GM23338 (cell line): ENCODE measurements around the gene OR2G2. TPM values are rescaled to one million over a fixed set of nuclear protein-coding genes. Genes with fewer than 3 reads are reported as not detected.

Source experiments
- ATAC-seq: fragments of 200-7000 bp; cut with Tn5 transposase; 3 replicates; pipeline ENCODE4 v1.9.1; 2020
- DNase-seq: peaks from one replicate; pipeline ENCODE4 v3.0.0-alpha.2; 2015; ENCODE audit warnings: low spot score
- H2AFZ ChIP-seq: fragments of 200-600 bp; sonication (generic); 2 replicates; pipeline ENCODE4 v1.8.0; 2016; ENCODE audit warnings: antibody characterized with exemption, mild to moderate bottlenecking, moderate library complexity
- H3F3A ChIP-seq: fragments of 200-600 bp; sonication (generic); replicated peaks from 2 replicates; pipeline ENCODE4 v1.8.0; 2017; ENCODE audit warnings: antibody characterized with exemption, mixed run types, low read depth
- H3K27ac ChIP-seq: fragments of 200-600 bp; sonication (generic); 2 replicates; pipeline ENCODE4 v1.6.1; 2016; ENCODE audit warnings: low read depth
- H3K27me3 ChIP-seq: fragments of 200-600 bp; sonication (generic); 2 replicates; pipeline ENCODE4 v1.8.0; 2016; ENCODE audit warnings: mild to moderate bottlenecking, mixed run types, moderate library complexity; ENCODE audit not compliant: insufficient read depth
- H3K36me3 ChIP-seq: fragments of 200-600 bp; sonication (generic); 2 replicates; pipeline ENCODE4 v1.8.0; 2016; ENCODE audit warnings: mild to moderate bottlenecking; ENCODE audit not compliant: insufficient read depth
- H3K4me1 ChIP-seq: fragments of 200-600 bp; sonication (generic); 2 replicates; pipeline ENCODE4 v1.8.0; 2016; ENCODE audit warnings: mild to moderate bottlenecking, moderate library complexity; ENCODE audit not compliant: insufficient read depth
- H3K4me2 ChIP-seq: fragments of 200-600 bp; sonication (generic); 2 replicates; pipeline ENCODE4 v1.7.1; 2017; ENCODE audit warnings: mixed run types
- H3K4me3 ChIP-seq: fragments of 200-600 bp; sonication (generic); 2 replicates; pipeline ENCODE4 v1.6.1; 2016; ENCODE audit warnings: mixed run types
- H3K79me2 ChIP-seq: fragments of 200-600 bp; sonication (generic); replicated peaks from 2 replicates; pipeline ENCODE4 v1.8.0; 2017; ENCODE audit warnings: mild to moderate bottlenecking; ENCODE audit not compliant: insufficient read depth
- H3K9me2 ChIP-seq: fragments of 200-600 bp; sonication (generic); 2 replicates; pipeline ENCODE4 v1.8.0; 2017; ENCODE audit not compliant: insufficient read depth
- H4K20me1 ChIP-seq: fragments of 200-600 bp; sonication (generic); replicated peaks from 2 replicates; pipeline ENCODE4 v1.8.0; 2017; ENCODE audit warnings: mild to moderate bottlenecking; ENCODE audit not compliant: insufficient read depth
- H3K27ac Mint-ChIP-seq: 2 replicates; pipeline ENCODE4 v1.8.0; 2020; ENCODE audit warnings: inconsistent platforms, mild to moderate bottlenecking, moderate library complexity, mixed read lengths
- H3K27me3 Mint-ChIP-seq: 3 replicates; pipeline ENCODE4 v1.8.0; 2022; ENCODE audit warnings: low read depth, mild to moderate bottlenecking, moderate library complexity, mixed read lengths, inconsistent platforms; ENCODE audit not compliant: insufficient read depth, poor library complexity
- H3K36me3 Mint-ChIP-seq: 3 replicates; pipeline ENCODE4 v1.8.0; 2021; ENCODE audit warnings: low read depth, mild to moderate bottlenecking, inconsistent platforms, moderate library complexity, mixed read lengths
- H3K4me1 Mint-ChIP-seq: 3 replicates; pipeline ENCODE4 v1.8.0; 2020; ENCODE audit warnings: mild to moderate bottlenecking, inconsistent platforms, mixed read lengths
- H3K4me3 Mint-ChIP-seq: 3 replicates; pipeline ENCODE4 v1.8.0; 2021; ENCODE audit warnings: moderate library complexity, mild to moderate bottlenecking, inconsistent platforms, mixed read lengths
- H3K9me3 Mint-ChIP-seq: 3 replicates; pipeline ENCODE4 v1.8.0; 2020; ENCODE audit warnings: moderate library complexity, mild to moderate bottlenecking, inconsistent platforms, mixed read lengths
- CREB1 ChIP-seq: fragments of 250-450 bp; sonication (Bioruptor Pico); IDR thresholded peaks from 2 replicates; pipeline ENCODE4 v1.5.0; 2020; ENCODE audit warnings: low read depth, mild to moderate bottlenecking, moderate library complexity
- CTCF ChIP-seq, 2 experiments: fragments of 200-600 bp in 1 of 2; sonication (generic) in 1 of 2; conservative IDR thresholded peaks; 2 replicates each; pipeline versions ENCODE4 v1.5.1 to v1.6.1; 2016 to 2017; ENCODE audit warnings: antibody characterized with exemption in 2 of 2, low read depth in 2 of 2, mild to moderate bottlenecking in 2 of 2, moderate library complexity in 1 of 2
- ETS1 ChIP-seq: IDR thresholded peaks from 2 replicates; pipeline ENCODE4 v1.6.1; 2016; ENCODE audit warnings: antibody characterized with exemption
- EZH2phosphoT487 ChIP-seq: fragments of 200-600 bp; sonication (generic); IDR thresholded peaks from one replicate; pipeline ENCODE4 v1.8.1; 2018; ENCODE audit warnings: antibody characterized with exemption; ENCODE audit not compliant: unreplicated experiment
- JUNB ChIP-seq: IDR thresholded peaks from one replicate; pipeline ENCODE4 v1.6.1; 2016; ENCODE audit warnings: antibody characterized with exemption; ENCODE audit not compliant: unreplicated experiment
- NANOG ChIP-seq: IDR thresholded peaks from 2 replicates; pipeline ENCODE4 v1.6.1; 2016; ENCODE audit warnings: antibody characterized with exemption, borderline replicate concordance
- POLR2AphosphoS5 ChIP-seq: IDR thresholded peaks from 2 replicates; pipeline ENCODE4 v1.6.1; 2016; ENCODE audit warnings: antibody characterized with exemption, low read depth
- REST ChIP-seq: IDR thresholded peaks from one replicate; pipeline ENCODE4 v1.6.1; 2018; ENCODE audit warnings: antibody characterized with exemption; ENCODE audit not compliant: unreplicated experiment
- ZNF331 ChIP-seq: fragments of 250-450 bp; sonication (Bioruptor Pico); IDR thresholded peaks from 2 replicates; pipeline ENCODE4 v1.5.0; 2020; ENCODE audit warnings: low read depth, mild to moderate bottlenecking, moderate library complexity
- polyA plus RNA-seq: library from polyadenylated mRNA; unstranded; fragments of >200 nt; fragmentation: Nextera tagmentation; extraction: Ambion mirVana; gene quantifications from 2 replicates; pipeline ENCODE4 v1.2.1, GENCODE V29; 2016
- total RNA-seq: library from RNA; depleted of rRNA; stranded (reverse); fragments of >200 nt; shearing (Covaris generic); gene quantifications from 2 replicates; pipeline ENCODE4 v1.2.3, GENCODE V29; 2014

The OR2G2 gene
- total and polyA plus RNA-seq, 2 experiments from 2014 or later = not detected

GRCh38 chr1:247548769-247549182 lies 39.4 kb upstream of the OR2G2 start, which contains the start of gene GCSAML (continued):
- TF ChIP-seq CTCF (conservative IDR thresholded peaks at IDR 0.05; ENCODE audit: low read depth in 2 of 2) = no peak
- no peak for TF ChIP-seq ETS1
- TF ChIP-seq EZH2phosphoT487 = no peak
- TF ChIP-seq JUNB = no peak
- no peak for TF ChIP-seq ZNF331 (CRISPR knock-in tag)
- TF ChIP-seq POLR2AphosphoS5 = no peak

GRCh38 chr1:247551721-247552120 lies 36.4 kb upstream of the OR2G2 start:
- Histone ChIP-seq H3K4me1 (peaks cover 12% of the 10 kb centered on the region; the same call in 1 of the 2 replicates), H3F3A (no peaks in the 10 kb centered on the region), H3K27me3 (no peaks in the 10 kb centered on the region), H3K9me2 (no peaks in the 10 kb centered on the region), H3K27ac (no peak overlapping the region), H3K4me2 (no peak overlapping the region), H3K36me3 (no peaks in the 10 kb centered on the region), H4K20me1 (no peaks in the 10 kb centered on the region), H3K4me3 (no peak overlapping the region), H2AFZ (no peak overlapping the region), H3K79me2 (no peaks in the 10 kb centered on the region)
- H3K4me3 Mint-ChIP-seq = no peak overlapping the region
- DNase-seq (no peak), ATAC-seq (no peak)
- H3K27me3 Mint-ChIP-seq = no peaks in the 10 kb centered on the region
- TF ChIP-seq ZNF331 (CRISPR knock-in tag) (no peak), ETS1 (no peak), POLR2AphosphoS5 (no peak), NANOG (no peak), CREB1 (CRISPR knock-in tag) (no peak), CTCF (conservative IDR thresholded peaks at IDR 0.05; ENCODE audit: low read depth in 2 of 2) (no peak), REST (no peak)
- H3K27ac Mint-ChIP-seq = no peak overlapping the region
- no peaks in the 10 kb centered on the region for H3K36me3 Mint-ChIP-seq
- H3K4me1 Mint-ChIP-seq = peaks cover 13% of the 10 kb centered on the region
- H3K9me3 Mint-ChIP-seq = peaks cover 3% of the 10 kb centered on the region; the same call in 1 of the 3 replicates
